Omental fat pad (tissue), 4 donors: ENCODE measurements around the gene CUEDC2. TPM values are rescaled to one million over a fixed set of nuclear protein-coding genes. Genes with fewer than 3 reads are reported as not detected.
A peak's percentile ranks its signal among the peaks of the same experiment; 100 is the strongest.

ENCODE experiments used
- ATAC-seq: fragments of 150-250 bp; one replicate; pipeline ENCODE4 v1.9.1; 2016; ENCODE audit warnings: mild to moderate bottlenecking, moderate library complexity; ENCODE audit not compliant: low FRiP score
- DNase-seq: peaks from one replicate; pipeline ENCODE4 v3.0.0-alpha.2; 2019; ENCODE audit warnings: low spot score
- CTCF ChIP-seq, 3 donors: fragments of 450-650 bp; IDR thresholded peaks; one replicate each; pipeline ENCODE4 v1.5.1; 2016 to 2017; ENCODE audit warnings: antibody characterized with exemption in 3 of 3, mild to moderate bottlenecking in 3 of 3, moderate library complexity in 2 of 3
- total RNA-seq, 4 donors: library from RNA; depleted of rRNA; stranded (reverse); fragments of >200 nt; gene quantifications; one replicate each; pipeline ENCODE4 v1.1.0, GENCODE V29; 2016

CUEDC2 gene
- total RNA-seq, 4 donors from 2014 or later = 41.1 to 51.6 (median 47.2) TPM

GRCh38 chr10:102400598-102401341, 31.6 kb downstream of the CUEDC2 start:
- ATAC-seq (no peak), DNase-seq (no peak)
- TF ChIP-seq CTCF (IDR thresholded peaks at IDR 0.05) = no peak

- no peak for ATAC-seq
- TF ChIP-seq CTCF (IDR thresholded peaks at IDR 0.05) = no peak
- DNase-seq = no peak
Observed at GRCh38 chr10:102400076-102400475, 32.3 kb downstream of the CUEDC2 start.

- peak; percentile 57 for ATAC-seq
- DNase-seq = peak; percentile 68
- peak in 2 of 3 donors; percentile 34 to 40 for TF ChIP-seq CTCF (IDR thresholded peaks at IDR 0.05)
Observed at GRCh38 chr10:102399217-102400021, 33.0 kb downstream of the CUEDC2 start.

GRCh38 chr10:102398172-102399020, 34.0 kb downstream of the CUEDC2 start:
- DNase-seq (no peak), ATAC-seq (no peak)
- no peak for TF ChIP-seq CTCF (IDR thresholded peaks at IDR 0.05)

- ATAC-seq (no peak), DNase-seq (no peak)
- TF ChIP-seq CTCF (IDR thresholded peaks at IDR 0.05) = no peak
Observed at GRCh38 chr10:102397222-102398171, 34.9 kb downstream of the CUEDC2 start.

GRCh38 chr10:102396730-102397151, 35.6 kb downstream of the CUEDC2 start:
- no peak for DNase-seq
- no peak for TF ChIP-seq CTCF (IDR thresholded peaks at IDR 0.05)
- no peak for ATAC-seq
